Calu3 (cell line): ENCODE results near the gene HOXB4. TPM values are rescaled to one million over a fixed set of nuclear protein-coding genes. Genes with fewer than 3 reads are reported as not detected.
A peak's percentile ranks its signal among the peaks of the same experiment; 100 is the strongest.

Experiments
- BruUV-seq: library from RNA; stranded (reverse); fragments of 400-500 nt; replicated peaks from 2 replicates; lab custom pipeline; 2021; lab: Mats Ljungman, UMichigan
- CTCF ChIA-PET: fragments of 300-600 bp; sonication (Branson Sonifier 250); formaldehyde crosslinking; loops from one replicate; lab custom pipeline; 2022; ENCODE audit warnings: antibody characterized with exemption; lab: Charles Lee
- DNase-seq: peaks from one replicate; pipeline ENCODE4 v3.0.0; 2022
- H3K27ac Mint-ChIP-seq: one replicate; pipeline ENCODE4 v1.8.0; 2022; ENCODE audit warnings: mixed read lengths; ENCODE audit not compliant: unreplicated experiment
- H3K27me3 Mint-ChIP-seq: one replicate; pipeline ENCODE4 v1.8.0; 2022; ENCODE audit warnings: mixed read lengths; ENCODE audit not compliant: unreplicated experiment
- H3K36me3 Mint-ChIP-seq: one replicate; pipeline ENCODE4 v1.8.0; 2022; ENCODE audit warnings: mild to moderate bottlenecking, moderate library complexity, mixed read lengths; ENCODE audit not compliant: insufficient read depth, unreplicated experiment
- H3K4me1 Mint-ChIP-seq: one replicate; pipeline ENCODE4 v1.8.0; 2022; ENCODE audit warnings: mild to moderate bottlenecking, low read depth, mixed read lengths; ENCODE audit not compliant: unreplicated experiment
- H3K4me3 Mint-ChIP-seq: one replicate; pipeline ENCODE4 v1.8.0; 2022; ENCODE audit warnings: mild to moderate bottlenecking, low read depth, moderate library complexity, mixed read lengths; ENCODE audit not compliant: unreplicated experiment
- H3K9me3 Mint-ChIP-seq: one replicate; pipeline ENCODE4 v1.8.0; 2022; ENCODE audit warnings: low read depth, mixed read lengths; ENCODE audit not compliant: unreplicated experiment
- intact Hi-C: fragments of 100-400 bp; cut with micrococcal nuclease; formaldehyde crosslinking; loops from one replicate; pipeline ENCODE4 v1.10.0; 2022; ENCODE audit not compliant: unreplicated experiment
- total RNA-seq: library from RNA; stranded (reverse); gene quantifications from 2 replicates; pipeline ENCODE4 v1.2.3, GENCODE V29; 2022
- TF ChIP-seq, protein P1 (sequence below): fragments of 200-600 bp; IDR thresholded peaks from one replicate; pipeline ENCODE4 v1.8.0; 2022; ENCODE audit warnings: antibody characterized with exemption; ENCODE audit not compliant: unreplicated experiment

HOXB4 gene
- total RNA-seq, 1 experiment from 2014 or later, result 28.0 TPM

DNA sequence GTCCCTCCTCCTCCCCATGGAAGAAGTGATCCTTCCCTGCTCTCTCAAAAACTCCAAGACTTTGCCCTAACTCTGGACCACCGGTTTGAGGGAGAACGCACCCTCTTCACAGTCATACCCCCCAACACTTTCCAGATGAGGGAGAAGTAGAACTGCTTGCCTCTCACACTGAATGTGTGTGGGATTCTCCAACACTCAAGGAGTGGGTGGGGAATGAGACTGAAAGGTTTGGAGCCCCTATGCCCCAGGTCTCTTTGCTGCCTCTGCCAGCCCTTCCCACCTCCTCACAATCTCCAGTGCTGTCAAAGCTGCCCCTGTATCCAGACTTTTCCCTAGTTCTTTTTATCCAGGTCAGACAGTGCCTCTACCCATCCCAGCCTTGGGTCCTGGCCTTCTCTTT, 11.4 kb downstream of the HOXB4 start:
- H3K4me3 Mint-ChIP-seq, result no peak overlapping the region
- no peak for DNase-seq
- H3K4me1 Mint-ChIP-seq, result peaks cover 25% of the 10 kb centered on the region
- CTCF ChIA-PET, result interaction anchor here (1.6 to 1.8 kb wide), 2 partner anchors 12 to 20 kb away, joined by 4 read pairs; partner anchors contain the start of gene HOXB4
- no peaks in the 10 kb centered on the region for H3K9me3 Mint-ChIP-seq
- TF ChIP-seq, protein P1, sequence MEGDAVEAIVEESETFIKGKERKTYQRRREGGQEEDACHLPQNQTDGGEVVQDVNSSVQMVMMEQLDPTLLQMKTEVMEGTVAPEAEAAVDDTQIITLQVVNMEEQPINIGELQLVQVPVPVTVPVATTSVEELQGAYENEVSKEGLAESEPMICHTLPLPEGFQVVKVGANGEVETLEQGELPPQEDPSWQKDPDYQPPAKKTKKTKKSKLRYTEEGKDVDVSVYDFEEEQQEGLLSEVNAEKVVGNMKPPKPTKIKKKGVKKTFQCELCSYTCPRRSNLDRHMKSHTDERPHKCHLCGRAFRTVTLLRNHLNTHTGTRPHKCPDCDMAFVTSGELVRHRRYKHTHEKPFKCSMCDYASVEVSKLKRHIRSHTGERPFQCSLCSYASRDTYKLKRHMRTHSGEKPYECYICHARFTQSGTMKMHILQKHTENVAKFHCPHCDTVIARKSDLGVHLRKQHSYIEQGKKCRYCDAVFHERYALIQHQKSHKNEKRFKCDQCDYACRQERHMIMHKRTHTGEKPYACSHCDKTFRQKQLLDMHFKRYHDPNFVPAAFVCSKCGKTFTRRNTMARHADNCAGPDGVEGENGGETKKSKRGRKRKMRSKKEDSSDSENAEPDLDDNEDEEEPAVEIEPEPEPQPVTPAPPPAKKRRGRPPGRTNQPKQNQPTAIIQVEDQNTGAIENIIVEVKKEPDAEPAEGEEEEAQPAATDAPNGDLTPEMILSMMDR, result no peak
- no peak overlapping the region for H3K27ac Mint-ChIP-seq
- intact Hi-C loops, result no loop called here
- no TSS peak for BruUV-seq
- peaks cover 64% of the 10 kb centered on the region for H3K36me3 Mint-ChIP-seq
- H3K27me3 Mint-ChIP-seq, result no peaks in the 10 kb centered on the region

DNA sequence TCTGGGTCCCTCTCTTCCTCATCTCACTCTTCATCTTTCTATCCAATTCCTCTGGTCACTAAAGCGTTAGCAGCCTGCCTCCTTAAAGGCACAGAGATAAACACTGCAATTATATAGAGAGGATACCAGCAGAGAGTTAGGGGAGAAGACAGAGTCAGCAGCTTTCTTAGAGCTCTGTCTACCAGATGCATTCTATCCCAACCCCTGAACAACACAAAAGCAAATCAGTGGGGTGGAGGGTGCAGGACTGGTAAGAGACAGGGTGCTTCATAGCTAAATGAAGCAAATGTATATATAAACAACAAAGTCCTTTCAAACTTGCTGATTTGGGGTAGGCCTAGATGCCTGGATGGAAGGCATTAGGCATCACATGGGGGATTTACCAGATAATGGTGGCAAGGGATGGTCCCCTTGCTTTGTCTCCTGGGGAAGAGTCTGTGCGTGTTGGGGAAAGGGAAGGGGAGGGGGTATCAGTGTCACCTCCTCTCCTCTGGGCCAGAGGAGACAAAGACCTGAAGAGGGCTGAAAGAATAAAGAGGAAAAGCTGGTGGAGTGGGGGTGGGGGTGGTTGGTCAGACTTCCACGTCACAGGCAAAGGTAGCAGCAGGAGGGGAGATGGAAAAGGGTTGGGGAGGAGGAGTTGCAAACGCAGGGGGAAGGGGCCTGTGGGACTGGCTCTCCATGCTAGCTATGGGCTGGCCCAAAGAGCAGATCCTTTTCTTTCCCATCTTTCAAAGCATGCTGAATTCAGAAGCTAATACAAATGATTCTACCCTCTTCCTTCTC, 12.0 kb downstream of the HOXB4 start:
- TF ChIP-seq, protein P1, result no peak
- CTCF ChIA-PET, result interaction anchor here (1.8 kb wide), 1 partner anchor 13 kb away, joined by 4 read pairs; the partner anchor contains the start of gene HOXB4
- H3K27me3 Mint-ChIP-seq, result no peaks in the 10 kb centered on the region
- no peak overlapping the region for H3K4me3 Mint-ChIP-seq
- H3K9me3 Mint-ChIP-seq, result no peaks in the 10 kb centered on the region
- H3K4me1 Mint-ChIP-seq, result peaks cover 26% of the 10 kb centered on the region
- BruUV-seq, result no TSS peak
- H3K27ac Mint-ChIP-seq, result no peak overlapping the region
- intact Hi-C loops, result no loop called here
- H3K36me3 Mint-ChIP-seq, result peaks cover 64% of the 10 kb centered on the region
- no peak for DNase-seq

DNA sequence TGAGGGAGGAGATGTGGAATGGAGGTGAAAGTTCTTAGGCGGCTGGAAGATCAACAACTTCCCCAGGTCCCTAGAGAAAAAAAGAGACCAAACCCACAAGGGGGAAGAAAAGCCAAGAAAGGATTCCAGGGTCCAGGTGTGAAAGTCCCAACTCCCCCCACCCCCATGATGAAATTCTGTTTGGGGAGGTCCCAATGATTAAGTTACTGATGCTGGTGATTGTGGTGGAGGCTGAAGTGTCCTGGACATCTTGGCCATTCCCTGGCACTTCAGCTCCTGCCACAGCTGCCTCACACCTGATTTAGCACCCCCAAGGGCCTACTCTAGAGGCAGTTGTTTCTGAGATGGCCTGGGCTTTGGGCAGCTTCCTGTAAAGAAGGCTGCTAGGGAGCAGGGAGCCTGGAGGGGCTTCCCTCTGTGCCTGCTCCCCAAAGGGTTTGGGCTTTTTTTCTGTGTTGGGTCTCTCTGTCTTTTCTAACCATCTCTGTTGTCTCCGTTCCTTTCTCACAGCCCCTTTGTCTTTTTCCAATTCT, 13.1 kb downstream of the HOXB4 start:
- CTCF ChIA-PET, result interaction anchor here (0.5 to 1.1 kb wide), 3 partner anchors 23 to 319 kb away, joined by 3 to 4 read pairs (median 3); no protein-coding TSS in a partner anchor
- intact Hi-C loops, result no loop called here
- H3K4me1 Mint-ChIP-seq, result peaks cover 36% of the 10 kb centered on the region
- no peak overlapping the region for H3K27ac Mint-ChIP-seq
- DNase-seq, result no peak
- no peaks in the 10 kb centered on the region for H3K27me3 Mint-ChIP-seq
- H3K9me3 Mint-ChIP-seq, result no peaks in the 10 kb centered on the region
- TF ChIP-seq, protein P1, result no peak
- no peak overlapping the region for H3K4me3 Mint-ChIP-seq
- peaks cover 64% of the 10 kb centered on the region for H3K36me3 Mint-ChIP-seq
- BruUV-seq, result TSS peak; percentile 21

DNA sequence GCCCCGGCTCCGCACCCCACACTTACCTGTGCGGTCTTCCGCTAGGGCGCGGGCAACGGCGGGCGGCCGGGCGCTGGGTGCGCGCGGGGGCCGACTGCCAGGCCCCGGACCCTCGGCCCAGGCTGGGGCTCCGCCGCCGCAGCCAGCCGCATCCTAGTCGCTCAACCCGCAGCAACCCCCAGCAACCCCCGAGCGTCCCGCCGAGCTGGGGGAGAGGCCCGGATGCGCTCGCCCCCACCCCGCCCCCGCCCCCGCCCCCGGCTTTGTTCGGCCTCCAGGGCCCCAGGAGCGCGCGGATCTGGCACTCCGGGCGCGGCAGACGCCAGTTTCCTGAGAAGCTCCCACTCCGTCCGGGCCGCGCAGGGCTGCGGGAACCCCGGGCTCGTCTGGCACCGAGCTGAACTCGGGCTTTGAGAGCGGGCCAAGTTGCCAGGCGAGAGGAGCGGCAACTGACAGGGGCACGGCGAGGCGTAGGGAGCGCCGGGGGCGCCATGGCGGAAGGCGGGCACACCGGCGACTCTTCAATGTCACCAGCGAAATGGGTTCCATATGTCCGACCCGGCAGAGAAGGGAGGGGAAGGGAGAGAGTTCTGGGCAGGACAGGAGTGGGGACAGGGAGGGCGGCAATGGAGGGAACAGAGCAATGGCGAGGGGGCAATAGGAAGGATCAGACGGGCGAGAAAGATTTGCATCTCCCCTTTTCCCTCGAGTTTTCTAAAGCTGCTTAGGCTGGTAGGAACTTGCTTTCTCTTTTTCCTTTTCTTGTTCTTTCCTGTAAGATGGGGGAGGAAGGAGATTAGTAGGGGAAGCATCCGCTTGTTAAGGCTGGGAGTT, 13.7 kb downstream of the HOXB4 start:
- no peak for DNase-seq
- no peaks in the 10 kb centered on the region for H3K27me3 Mint-ChIP-seq
- TF ChIP-seq, protein P1, result no peak
- H3K27ac Mint-ChIP-seq, result no peak overlapping the region
- H3K9me3 Mint-ChIP-seq, result no peaks in the 10 kb centered on the region
- H3K4me1 Mint-ChIP-seq, result peaks cover 43% of the 10 kb centered on the region
- CTCF ChIA-PET, result interaction anchor here (0.5 to 1.1 kb wide), 3 partner anchors 22 to 319 kb away, joined by 3 to 4 read pairs (median 3); no protein-coding TSS in a partner anchor
- intact Hi-C loops, result no loop called here
- no peak overlapping the region for H3K4me3 Mint-ChIP-seq
- H3K36me3 Mint-ChIP-seq, result peaks cover 61% of the 10 kb centered on the region
- BruUV-seq, result no TSS peak
